HG03097 (cell line): ENCODE measurements around the gene TRMT61A.

ENCODE experiments used
- ATAC-seq: cut with Tn5 transposase; IDR thresholded peaks from one replicate; pipeline ENCODE4 v1.9.1; 2021; ENCODE audit not compliant: unreplicated experiment, low FRiP score

Gene TRMT61A

DNA sequence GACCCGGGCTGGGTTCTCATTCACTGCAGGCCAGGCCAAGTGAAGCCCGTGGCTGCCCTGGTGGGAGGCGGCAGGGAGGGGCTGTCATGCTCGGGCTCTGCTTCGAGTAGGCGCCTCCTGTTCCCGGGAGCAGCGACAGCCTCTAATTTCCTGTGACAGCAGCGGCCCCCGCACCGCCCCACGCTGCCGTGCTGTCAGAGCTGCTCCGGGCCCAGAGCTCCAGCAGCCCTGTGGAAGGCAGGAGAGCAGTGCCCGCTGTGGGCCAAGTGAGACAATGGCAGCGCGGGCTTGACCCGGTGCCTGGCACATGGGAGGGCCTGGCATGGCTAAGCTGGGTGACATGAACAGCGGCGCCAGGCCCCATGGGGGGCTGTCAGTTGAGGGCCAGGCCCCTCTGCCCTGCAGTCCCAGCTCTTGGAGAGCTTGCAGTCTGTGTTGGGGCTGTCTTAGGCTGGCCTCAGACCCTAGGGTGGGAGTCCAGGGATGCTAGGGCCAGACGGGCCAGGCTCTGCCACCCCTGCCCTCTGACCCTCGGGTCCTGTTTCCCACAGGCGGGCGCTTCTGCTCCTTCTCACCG, 5.1 kb downstream of the TRMT61A start:
- ATAC-seq, result no peak

DNA sequence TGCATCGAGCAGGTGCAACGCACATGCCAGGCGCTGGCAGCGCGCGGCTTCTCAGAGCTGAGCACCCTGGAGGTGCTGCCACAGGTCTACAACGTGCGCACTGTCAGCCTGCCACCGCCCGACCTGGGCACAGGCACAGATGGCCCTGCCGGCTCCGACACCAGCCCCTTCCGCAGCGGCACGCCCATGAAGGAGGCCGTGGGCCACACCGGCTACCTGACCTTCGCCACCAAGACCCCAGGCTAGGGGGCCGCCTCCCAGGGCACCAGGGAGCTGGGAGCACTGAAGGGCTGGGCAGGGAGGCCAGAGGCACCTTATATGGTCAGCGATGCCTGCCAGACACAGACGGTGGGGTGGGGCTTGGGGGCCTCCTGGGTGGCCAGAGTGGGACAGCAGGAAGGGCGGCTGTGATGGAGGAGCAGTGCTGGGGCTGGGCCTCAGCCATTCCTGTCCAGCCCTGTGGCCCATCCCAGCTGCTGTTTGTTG, 5.6 kb downstream of the TRMT61A start:
- ATAC-seq, result no peak

DNA sequence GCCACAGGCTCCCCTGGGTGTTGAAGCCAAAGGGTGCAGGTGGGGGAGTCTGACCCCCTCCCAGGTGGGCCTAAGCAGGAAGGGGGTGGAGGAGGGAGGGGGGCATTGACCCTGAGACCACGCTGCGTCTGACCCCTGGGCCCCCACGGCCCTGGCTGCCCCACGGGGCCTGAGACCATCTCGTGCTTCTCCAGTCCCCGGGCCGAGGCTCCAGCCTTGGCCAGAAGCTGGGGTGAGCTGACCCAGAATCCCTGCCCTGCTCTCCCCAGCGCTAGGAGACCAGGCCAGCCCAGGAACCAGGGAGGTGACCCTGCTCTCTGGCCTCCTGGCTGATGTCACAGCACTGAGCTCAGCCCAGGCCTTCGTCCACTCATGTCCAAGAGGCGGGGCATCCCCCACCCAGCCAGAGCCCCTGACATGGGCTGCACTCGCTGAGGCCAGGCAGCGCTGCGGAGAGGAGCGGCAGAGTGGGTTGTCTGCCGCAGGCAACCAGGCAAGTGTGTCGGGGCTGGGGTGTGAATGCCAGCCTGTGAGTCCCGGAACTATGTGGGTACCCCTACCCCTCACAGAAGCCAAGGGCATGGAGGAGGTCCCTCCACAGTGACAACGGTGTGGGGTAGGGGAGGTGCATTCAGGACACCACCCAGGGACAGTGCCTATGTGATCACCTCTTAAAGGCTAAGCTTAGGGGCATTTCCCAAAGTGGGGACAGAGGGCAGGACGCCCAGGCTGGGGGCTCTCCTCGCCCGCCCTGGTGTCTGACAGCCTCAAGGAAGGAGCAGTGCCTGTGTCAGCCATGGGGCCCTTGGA, 6.3 kb downstream of the TRMT61A start:
- ATAC-seq, result no peak

DNA sequence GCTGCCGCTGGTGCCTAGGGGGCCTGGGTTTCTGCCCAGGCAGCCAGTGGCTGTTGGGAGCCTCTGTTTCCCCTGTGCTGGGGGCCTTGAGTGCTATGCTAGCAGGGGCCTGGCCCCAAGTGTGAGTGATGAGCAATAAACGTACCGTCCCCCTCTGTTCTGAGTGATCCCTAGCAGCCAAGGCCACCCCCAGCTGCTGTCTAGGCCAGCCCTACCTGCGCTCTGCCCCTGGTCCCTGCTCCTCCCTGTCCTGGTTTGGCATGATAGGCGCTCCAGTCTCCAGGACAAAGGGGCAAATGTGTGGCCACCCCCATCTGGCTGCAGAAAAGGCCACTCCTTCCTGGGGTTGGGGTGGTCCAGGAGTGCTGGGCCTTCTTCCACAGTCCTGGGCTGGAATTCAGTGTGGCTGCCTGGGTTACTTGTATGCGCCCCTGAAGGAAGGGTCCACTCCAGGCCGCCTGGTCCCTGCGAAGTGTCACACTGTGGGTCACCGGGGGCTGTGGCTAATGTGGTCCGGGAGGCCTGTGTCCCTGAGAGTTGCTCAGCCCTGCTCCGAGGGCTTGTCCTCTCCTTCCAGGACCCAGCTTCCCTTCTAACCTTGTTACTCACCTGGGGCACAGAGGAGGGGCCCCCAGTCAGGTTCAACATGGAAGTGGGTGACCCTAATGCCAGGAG, 7.0 kb downstream of the TRMT61A start:
- no peak for ATAC-seq

DNA sequence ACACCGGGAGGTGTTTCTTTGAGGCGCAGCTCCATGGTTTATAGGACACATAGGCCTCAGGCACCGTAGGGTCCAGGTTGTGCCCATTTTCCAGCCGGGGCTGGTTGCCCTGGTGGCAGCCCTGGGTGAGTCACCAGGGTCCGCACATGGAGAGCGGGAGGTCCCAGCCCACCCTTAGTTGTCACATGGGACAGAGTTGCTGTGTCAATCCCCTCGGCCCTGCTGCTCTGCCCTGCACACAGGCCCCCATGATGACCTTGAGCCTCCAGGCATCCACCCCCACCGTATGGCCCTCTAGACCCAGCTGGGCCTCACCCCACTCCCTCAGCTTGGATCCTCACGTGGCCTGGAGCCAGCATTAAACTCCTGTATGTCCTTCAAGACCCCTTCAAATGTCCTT, 7.7 kb downstream of the TRMT61A start:
- no peak for ATAC-seq

DNA sequence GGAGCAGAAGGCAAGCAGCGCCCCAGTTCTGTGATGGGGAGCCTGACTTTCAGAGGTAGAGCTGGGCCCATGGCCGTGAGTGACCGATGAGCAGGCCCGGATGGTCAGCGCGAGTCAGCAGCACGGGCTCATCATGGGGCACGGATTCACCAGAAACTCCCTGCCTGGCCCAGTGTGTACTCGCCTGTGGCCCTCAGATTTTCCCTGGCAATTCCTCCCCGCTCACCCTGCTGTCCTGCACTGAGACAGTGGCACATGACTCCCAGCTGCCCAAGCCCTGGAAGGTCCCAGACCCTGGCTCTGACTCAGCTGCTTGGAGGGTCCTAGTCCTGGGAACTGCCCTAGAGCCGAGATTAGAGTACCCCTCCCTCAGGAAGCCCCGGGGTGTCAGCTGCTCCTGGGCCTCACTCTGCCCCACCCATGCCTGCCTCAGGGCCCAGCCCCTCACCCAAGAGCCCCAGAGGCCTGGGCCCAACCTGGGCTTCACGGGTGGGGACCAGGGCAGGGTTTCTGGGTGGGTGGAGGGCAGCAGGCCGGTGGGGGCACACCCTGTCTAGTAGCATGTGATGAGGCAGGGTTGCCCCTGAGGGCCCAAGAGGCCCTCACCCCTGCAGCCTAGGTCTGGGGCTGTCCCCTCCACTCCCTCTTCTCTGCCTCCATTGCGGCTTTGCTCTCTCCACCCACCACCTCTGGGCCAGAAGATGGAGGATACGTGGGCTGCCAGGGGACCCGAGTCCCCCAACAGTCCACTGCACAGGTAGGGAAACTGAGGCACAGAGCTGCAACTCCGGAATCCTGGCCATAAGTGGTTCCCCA, 8.4 kb downstream of the TRMT61A start:
- ATAC-seq, result no peak

DNA sequence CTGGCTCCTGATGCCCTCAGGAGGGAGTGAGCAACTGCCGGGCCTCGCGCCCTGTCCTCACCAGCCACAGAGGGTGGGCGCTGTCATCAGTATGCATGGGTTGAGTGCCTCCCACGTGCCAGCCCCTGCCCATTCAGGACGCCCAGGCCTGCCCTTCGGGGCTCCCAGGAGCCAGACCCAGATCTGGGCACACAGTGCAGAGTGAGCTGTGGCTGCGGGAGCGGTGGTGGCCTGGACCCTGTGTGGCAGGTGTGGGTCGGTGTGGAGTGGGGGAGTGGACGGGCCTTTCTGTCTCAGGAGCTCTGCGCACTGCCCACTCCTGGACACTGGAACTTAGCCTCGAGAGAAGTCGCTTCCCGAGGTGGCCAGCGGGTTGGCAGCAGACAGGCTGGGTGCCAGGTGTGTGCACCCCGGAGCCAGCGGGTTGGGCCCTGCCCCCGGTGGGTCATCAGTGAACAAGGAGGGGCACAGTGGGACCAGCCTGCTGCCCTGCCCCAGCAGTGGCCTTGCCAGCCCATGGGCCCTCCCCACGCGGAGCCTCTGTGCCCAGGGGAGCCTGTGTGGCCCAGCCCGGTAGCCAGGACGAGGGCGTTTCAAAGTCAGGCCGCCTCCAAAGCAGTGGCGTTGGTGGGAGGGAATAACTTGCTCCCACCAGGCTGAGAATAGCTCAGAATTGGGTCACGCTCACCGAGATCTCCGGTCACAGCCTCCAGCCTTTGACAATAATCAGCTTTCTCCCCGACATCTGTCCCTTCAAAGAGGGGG, 9.5 kb downstream of the TRMT61A start:
- no peak for ATAC-seq

DNA sequence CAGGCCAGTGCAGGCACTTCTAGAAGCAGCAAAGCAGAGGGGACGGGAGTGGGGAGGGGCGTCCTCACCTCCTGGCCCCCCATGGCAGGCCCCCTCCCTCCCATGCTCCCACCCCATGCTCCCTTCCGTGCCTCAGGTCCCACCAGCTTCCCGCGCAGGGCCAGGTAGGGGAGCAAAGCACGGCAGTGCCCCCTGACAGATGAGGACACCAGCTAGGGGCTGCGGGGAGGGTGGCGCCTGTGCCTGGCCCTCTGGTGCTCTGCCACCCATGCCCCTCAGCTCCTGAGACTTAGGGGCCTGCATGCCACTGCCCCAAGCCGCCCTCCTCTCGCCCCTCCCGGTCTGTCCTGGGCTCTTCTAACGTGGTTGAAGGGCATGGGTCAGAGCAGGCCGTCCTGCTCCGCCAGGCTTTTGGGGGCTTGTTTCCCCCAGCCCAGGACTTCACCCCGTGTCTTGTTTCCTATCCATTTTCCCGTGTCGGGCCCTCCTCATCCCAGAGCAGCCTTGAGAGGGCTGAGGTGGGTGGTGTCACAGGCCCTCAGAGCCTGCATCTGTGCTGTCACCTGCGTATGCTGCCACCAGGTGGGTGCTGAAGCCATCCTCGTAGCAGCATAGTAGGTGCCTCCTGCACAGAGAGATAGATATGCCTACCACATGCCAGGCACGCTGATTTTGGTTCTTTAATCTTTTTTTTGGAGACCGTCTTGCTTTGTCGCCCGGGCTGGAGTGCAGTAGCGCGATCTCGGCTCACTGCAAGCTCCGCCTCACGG, 10.2 kb downstream of the TRMT61A start:
- ATAC-seq, result no peak

DNA sequence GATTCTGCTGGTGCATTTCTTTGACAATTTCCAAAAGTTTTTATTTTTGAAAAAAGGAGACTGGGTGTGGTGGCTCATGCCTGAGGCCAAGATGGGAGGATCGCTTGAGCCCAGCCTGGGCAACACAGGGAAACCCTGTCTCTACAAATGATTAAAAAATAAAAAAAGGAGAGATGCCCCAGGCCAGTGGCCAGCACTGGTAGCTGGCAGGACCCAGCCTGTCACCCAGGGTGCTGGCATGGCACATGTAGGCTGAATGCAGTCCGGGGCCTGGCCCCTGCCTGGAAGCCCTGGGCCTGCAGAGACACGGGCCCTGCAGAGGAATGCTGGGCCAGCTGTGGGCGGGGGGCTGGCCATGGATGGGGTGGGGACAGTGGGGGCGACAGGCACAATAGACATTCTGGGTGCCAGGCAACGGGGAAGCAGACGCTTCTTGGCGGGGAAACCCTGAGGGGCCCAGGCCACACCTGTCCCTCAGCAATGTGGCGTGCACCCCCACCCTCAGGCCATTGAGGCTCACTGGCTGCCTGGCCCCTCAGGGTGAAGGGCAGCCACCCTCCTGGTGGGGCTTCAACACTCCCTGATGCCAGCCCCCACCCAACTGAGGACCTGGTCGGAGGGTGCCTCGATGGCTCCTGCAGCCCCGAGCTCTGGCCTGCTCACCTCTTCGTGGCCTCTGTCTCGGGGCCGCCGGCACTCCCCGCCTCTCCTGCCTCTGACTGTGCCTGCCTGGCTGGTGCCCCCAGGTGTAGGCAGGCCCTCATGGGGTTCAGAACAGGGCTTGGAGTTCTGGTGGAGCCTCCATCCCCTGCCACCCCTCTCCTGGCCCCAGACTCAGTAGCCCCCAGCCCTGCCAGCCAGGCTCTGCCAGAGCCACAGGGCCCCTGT, 12.1 kb downstream of the TRMT61A start:
- no peak for ATAC-seq

DNA sequence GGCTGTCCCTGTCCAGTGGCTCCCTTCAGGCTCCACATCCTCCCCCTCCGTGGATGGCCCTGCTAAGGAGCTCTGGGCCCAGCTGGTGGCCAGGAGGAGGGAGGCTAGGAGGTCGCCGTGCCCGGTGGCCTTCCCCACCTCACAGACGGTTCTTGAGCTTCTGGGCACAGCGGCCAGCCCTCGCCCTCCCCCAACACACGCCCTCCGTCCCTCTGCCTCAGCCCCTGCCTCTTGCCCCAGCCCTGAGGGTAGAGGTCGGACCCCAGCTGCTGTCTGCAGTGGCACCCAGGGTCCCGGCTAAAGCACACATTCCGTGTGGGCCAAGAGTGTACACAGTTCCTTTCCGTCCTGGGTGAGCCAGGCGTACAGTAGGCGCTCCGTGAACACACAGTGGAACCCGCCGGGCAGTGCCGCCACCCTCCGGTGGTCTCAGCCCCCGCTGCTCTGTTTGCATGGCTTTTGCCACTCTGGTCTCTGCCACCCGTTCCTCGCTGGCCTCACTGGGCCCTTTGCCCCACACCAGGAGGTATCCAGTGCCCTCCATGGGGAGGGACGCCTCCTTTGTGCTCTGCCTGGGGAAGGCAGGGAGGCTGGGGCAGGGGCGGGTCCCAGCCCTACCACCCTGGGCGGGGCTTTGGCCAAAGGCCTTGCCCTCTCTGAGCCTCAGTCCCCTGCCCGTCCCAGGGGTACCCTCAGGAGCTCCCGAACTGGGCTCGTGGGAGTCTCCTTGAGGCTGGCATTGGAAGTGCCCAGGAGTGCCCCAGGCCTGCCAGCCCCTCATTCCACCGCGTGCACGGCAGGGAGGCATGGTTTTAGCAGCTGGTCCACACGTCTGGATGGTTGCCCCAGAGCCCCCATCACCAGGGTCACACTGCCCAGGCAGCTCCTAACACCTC, 13.0 kb downstream of the TRMT61A start:
- no peak for ATAC-seq

DNA sequence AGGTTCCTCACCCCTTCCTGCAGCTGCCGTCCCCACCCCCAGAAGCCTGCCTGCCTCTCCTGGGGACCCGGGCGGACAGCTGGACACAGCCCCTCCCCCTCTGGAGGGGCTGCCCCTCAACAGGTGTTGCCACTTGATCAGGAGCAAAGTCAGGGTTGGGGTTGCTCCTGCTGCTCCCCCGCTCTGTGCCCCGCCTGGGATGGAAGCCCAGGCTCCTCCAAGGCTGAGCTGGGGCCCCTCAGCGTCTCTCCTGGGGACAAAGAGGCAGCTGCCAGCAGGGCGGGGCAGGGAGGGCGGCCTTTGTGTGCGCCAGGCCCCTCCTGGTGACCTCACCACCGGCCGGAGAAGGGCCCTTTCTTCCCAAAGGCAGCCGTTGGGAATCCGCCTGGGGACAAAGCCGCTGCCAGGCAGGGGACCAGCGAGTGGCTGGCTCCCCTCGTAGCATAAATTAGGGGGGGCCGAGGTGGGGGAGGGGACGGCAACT, 13.7 kb downstream of the TRMT61A start:
- ATAC-seq, result no peak

DNA sequence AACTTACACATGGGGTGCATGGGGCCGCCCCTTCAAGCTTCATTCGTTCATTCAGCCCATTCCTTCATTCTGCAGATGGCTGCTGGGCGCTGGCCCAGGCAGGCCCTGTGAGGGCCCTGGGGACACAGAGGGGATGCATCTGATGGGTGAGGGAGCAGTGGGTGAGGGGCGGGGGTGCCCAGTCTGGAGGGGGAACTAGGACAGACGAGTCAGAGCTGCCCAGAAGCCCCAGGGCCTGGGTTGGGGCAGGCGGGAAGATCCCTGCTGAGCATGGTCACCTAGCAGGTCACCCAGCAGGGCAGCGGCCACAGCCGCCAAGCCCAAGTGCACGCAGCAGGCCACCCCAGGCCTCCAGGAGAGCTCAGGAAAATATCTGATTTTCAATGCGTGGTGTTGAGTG, 14.1 kb downstream of the TRMT61A start:
- no peak for ATAC-seq

DNA sequence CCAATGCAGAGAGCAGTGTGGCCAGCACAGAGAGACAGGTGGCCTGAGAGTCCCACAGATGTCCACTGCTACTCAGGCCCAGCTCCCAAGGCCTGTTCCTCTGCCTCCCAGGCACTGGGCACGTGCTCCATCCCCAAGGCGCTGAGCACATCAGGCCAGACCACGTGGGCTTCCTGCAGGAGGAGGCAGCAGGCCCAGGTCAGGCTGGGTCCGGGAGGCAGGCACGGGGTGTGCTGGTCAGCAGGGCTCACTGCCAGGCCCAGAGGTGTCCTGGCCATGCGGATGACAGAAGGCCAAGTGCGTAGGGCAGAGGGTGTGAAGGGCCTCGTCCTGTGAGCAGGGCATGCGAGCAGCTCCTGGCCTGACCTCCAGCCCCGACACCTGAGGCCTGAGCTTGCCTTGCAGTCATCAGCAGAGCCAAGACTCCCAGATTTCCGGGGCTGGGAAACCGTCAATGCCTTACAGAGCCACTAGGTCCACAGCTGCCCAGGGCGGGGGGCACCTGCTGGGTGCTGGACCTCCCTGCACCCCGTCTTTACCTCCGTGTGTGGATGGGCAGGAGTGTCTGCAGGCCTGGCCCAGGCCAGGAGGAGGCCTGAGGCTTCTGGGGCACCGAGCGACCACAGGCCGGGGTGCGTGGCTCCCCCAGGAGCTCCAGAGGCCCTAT, 14.9 kb downstream of the TRMT61A start:
- no peak for ATAC-seq

DNA sequence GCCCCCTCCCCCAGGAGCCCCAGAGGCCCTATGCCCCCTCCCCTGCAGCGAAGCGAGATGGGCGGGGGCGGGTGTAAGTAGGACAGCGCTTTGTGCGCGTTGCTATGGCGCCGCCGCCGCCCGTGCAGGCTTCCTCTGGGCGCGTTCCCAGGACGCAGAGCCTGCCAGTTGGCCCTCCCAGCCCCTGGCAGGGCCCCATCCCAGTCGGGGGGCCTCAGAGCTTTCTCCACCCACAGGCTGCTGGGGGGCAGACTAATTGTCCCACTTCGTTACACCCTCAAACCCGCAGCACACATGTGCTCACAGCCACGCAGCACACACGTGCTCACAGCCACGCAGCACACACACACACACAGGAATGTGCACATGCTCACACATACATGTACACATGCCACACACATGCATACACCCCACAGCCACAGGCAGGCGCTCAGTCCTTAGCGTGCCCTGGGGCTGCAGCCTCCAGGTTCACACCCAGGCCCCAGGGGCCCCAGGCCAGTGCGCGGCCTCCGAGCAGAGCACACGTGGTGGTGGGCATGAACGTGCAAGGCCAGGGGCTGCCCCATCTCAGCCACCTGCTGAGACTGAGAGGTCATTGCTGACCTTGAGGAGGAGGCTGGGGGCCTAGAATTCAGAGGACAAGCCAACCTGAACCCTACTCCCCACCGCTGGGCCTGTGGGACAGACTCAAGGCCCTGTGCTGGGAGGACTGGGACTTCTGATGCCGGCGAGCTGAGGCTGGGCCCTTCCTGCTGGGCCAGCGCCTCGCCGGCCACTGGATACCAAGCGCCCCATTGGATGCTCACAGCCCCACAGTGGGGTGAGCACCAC, 15.6 kb downstream of the TRMT61A start:
- ATAC-seq, result no peak

DNA sequence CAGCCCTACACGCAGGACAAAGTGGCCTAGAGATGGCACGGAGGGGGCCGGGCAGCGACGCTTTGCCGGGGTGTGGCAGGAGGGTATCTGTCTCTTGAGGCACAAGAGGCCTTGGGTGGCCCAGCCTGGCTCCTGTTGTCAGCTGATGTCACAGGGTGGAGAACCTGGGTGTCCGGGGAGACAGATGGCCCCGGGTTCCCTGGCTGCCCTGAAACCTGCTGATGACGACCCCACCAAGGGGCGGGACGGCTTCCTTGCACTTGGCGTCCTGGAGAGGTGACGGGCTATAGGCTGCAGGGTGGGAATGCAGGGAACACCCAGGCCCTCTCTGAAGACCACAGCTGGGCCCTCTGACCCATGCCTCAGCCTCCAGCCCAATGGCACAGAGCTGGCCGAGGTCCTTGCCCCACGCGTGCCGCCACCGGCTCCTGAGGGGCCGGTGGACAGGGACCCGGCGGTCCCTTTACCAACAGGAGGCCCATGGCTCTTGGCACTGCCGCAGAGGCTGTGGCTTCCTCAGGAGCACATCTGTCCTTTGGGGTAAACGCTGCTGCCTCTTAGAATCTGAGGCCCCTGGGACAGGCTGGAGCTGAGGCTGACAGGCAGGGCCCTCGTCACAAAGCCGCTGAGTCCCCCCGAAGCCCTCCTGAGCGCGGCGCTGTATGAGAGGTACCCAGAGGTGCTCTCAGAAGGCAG, 16.4 kb downstream of the TRMT61A start:
- no peak for ATAC-seq
